Colon (tissue), 2 donors: ENCODE results near the gene ZW10.
"Not testable (repeated sequence)": the region's sequence is repeated elsewhere in the genome, so short reads cannot be mapped to it uniquely, and the experiment has no call there.

Experiments
- FAIRE-seq: peaks from 2 replicates; lab custom pipeline; 2012; peaks lifted over from hg19 to GRCh38; lab: Jason Lieb, UNC
- donor health status: control.
- donor health status: control.

ZW10 gene

GRCh38 chr11:113773416-113774173 is at the start of gene ZW10:
Gene ZW10, minus strand, starts transcription at chr11:113773692. Its CDS starts 26 bp downstream, at chr11:113773666.
- FAIRE-seq, result peak; percentile 57

- no peak for FAIRE-seq
Measured at GRCh38 chr11:113818426-113818825, 44.9 kb upstream of the ZW10 start.

- FAIRE-seq, result no peak
Measured at GRCh38 chr11:113817626-113818025, 44.1 kb upstream of the ZW10 start.

- no peak for FAIRE-seq
Measured at GRCh38 chr11:113817162-113817561, 43.7 kb upstream of the ZW10 start.

GRCh38 chr11:113814181-113814580 is 40.7 kb upstream of the ZW10 start:
- no peak for FAIRE-seq

- no peak for FAIRE-seq
Measured at GRCh38 chr11:113808931-113809330, 35.4 kb upstream of the ZW10 start.

GRCh38 chr11:113806406-113806805 is 32.9 kb upstream of the ZW10 start:
- no peak for FAIRE-seq

- FAIRE-seq, result no peak
Measured at GRCh38 chr11:113805640-113806039, 32.1 kb upstream of the ZW10 start.

- FAIRE-seq, result no peak
Measured at GRCh38 chr11:113802621-113803020, 29.1 kb upstream of the ZW10 start.

GRCh38 chr11:113796663-113797259 is 23.3 kb upstream of the ZW10 start:
- FAIRE-seq, result no peak

- no peak for FAIRE-seq
Measured at GRCh38 chr11:113789675-113790320, 16.3 kb upstream of the ZW10 start.

- FAIRE-seq, result not testable (repeated sequence)
Measured at GRCh38 chr11:113789016-113789415, 15.5 kb upstream of the ZW10 start.

- no peak for FAIRE-seq
Measured at GRCh38 chr11:113782134-113782533, 8.6 kb upstream of the ZW10 start.

GRCh38 chr11:113781682-113782081 is 8.2 kb upstream of the ZW10 start:
- no peak for FAIRE-seq

GRCh38 chr11:113779496-113779895 is 6.0 kb upstream of the ZW10 start, which contains the start of gene CLDN25:
Gene CLDN25, plus strand, starts transcription at chr11:113779796. Its CDS starts 0 bp downstream, at chr11:113779796.
- no peak for FAIRE-seq

GRCh38 chr11:113778111-113778910 is 4.8 kb upstream of the ZW10 start:
- no peak for FAIRE-seq

GRCh38 chr11:113774174-113774503 is 647 bp upstream of the ZW10 start:
- FAIRE-seq, result peak; percentile 87

GRCh38 chr11:113773092-113773415 is 438 bp downstream of the ZW10 start:
- FAIRE-seq, result no peak

- no peak for FAIRE-seq
Measured at GRCh38 chr11:113771964-113772363, 1.5 kb downstream of the ZW10 start.

GRCh38 chr11:113764527-113765219 is 8.8 kb downstream of the ZW10 start:
- FAIRE-seq, result no peak

GRCh38 chr11:113763040-113763439 is 10.5 kb downstream of the ZW10 start:
- not testable (repeated sequence) for FAIRE-seq

GRCh38 chr11:113760241-113760640 is 13.3 kb downstream of the ZW10 start:
- FAIRE-seq, result no peak
